ENCODE results near the gene FNDC11.

Gene FNDC11

GRCh38 chr20:63539441-63540370 is 14.3 kb upstream of the FNDC11 start:
- DNase-seq (ENCODE audit: low read depth), result no peak

GRCh38 chr20:63540417-63541186 is 13.4 kb upstream of the FNDC11 start:
- DNase-seq (ENCODE audit: low read depth), result no peak
- no peak overlapping the region for H3K4me3 ChIP-seq (ENCODE audit: low read depth, low read length)
- no peak for TF ChIP-seq CTCF (IDR thresholded peaks at IDR 0.05; ENCODE audit: control insufficient read depth, extremely low read depth, insufficient read depth)

More at GRCh38 chr20:63539441-63540370, 14.3 kb upstream of the FNDC11 start:
- H3K4me3 ChIP-seq (ENCODE audit: low read depth, low read length), result peak overlapping the region; percentile 51
- TF ChIP-seq CTCF (IDR thresholded peaks at IDR 0.05; ENCODE audit: control insufficient read depth, extremely low read depth, insufficient read depth), result no peak

- no peak for TF ChIP-seq CTCF (IDR thresholded peaks at IDR 0.05; ENCODE audit: control insufficient read depth, extremely low read depth, insufficient read depth)
- no peak overlapping the region for H3K4me3 ChIP-seq (ENCODE audit: low read depth, low read length)
- no peak for DNase-seq (ENCODE audit: low read depth)
These were observed 12.6 kb upstream of the FNDC11 start for GRCh38 chr20:63541371-63541770.

- DNase-seq (ENCODE audit: low read depth), result no peak
- H3K4me3 ChIP-seq (ENCODE audit: low read depth, low read length), result no peak overlapping the region
- TF ChIP-seq CTCF (IDR thresholded peaks at IDR 0.05; ENCODE audit: control insufficient read depth, extremely low read depth, insufficient read depth), result no peak
These were observed 11.9 kb upstream of the FNDC11 start for GRCh38 chr20:63542031-63542559.

- TF ChIP-seq CTCF (IDR thresholded peaks at IDR 0.05; ENCODE audit: control insufficient read depth, extremely low read depth, insufficient read depth), result no peak
- H3K4me3 ChIP-seq (ENCODE audit: low read depth, low read length), result no peak overlapping the region
- DNase-seq (ENCODE audit: low read depth), result no peak
These were observed 11.3 kb upstream of the FNDC11 start for GRCh38 chr20:63542696-63543095.

GRCh38 chr20:63543131-63543530 is 10.8 kb upstream of the FNDC11 start:
- DNase-seq (ENCODE audit: low read depth), result no peak
- TF ChIP-seq CTCF (IDR thresholded peaks at IDR 0.05; ENCODE audit: control insufficient read depth, extremely low read depth, insufficient read depth), result no peak
- no peak overlapping the region for H3K4me3 ChIP-seq (ENCODE audit: low read depth, low read length)
